CD4-positive, CD25-positive, alpha-beta regulatory T cell (primary cell): Measurements from ENCODE around the gene NQO2. TPM values are rescaled to one million over a fixed set of nuclear protein-coding genes. Genes with fewer than 3 reads are reported as not detected.
"Not testable (repeated sequence)": the region's sequence is repeated elsewhere in the genome, so short reads cannot be mapped to it uniquely, and the experiment has no call there.

ENCODE experiments used
- ATAC-seq, 2 donors: fragments of 150-1000 bp; cut with Tn5 transposase; one replicate each; pipeline ENCODE4 v1.10.0; 2021; ENCODE audit warnings: low read depth in 2 of 2, moderate number of reproducible peaks in 2 of 2, moderate library complexity in 1 of 2
- DNase-seq, 3 donors: peaks; one replicate each; pipeline versions ENCODE4 v3.0.0 to v3.0.0-alpha.2; 2012 to 2022; ENCODE audit warnings: mixed read lengths in 1 of 3
- H3K27ac ChIP-seq: one replicate; pipeline ENCODE4 v1.7.0; 2013; ENCODE audit warnings: mild to moderate bottlenecking, low read length; ENCODE audit not compliant: insufficient read depth, poor library complexity, severe bottlenecking
- H3K27me3 ChIP-seq: one replicate; pipeline ENCODE4 v1.7.0; 2013; ENCODE audit warnings: low read length; ENCODE audit not compliant: control insufficient read depth, insufficient read depth
- H3K36me3 ChIP-seq: one replicate; pipeline ENCODE4 v1.7.0; 2013; ENCODE audit warnings: mild to moderate bottlenecking, low read length, moderate library complexity; ENCODE audit not compliant: control insufficient read depth, insufficient read depth
- H3K4me1 ChIP-seq: 2 replicates; pipeline ENCODE4 v1.7.0; 2013; ENCODE audit warnings: mild to moderate bottlenecking, low read length; ENCODE audit not compliant: insufficient read depth, control insufficient read depth, poor library complexity, severe bottlenecking
- H3K4me3 ChIP-seq: one replicate; pipeline ENCODE4 v1.7.0; 2013; ENCODE audit warnings: low read depth, mild to moderate bottlenecking, low read length, moderate library complexity
- H3K9me3 ChIP-seq, 2 experiments: 1 replicate in 1 of 2; 2 replicates in 1 of 2; pipeline ENCODE4 v1.7.0; 2013; ENCODE audit warnings: low read length in 2 of 2, mild to moderate bottlenecking in 1 of 2, moderate library complexity in 1 of 2; ENCODE audit not compliant: control insufficient read depth in 2 of 2
- H3K27ac Mint-ChIP-seq, 3 donors: one replicate each; pipeline ENCODE4 v1.8.0; 2020 to 2022; ENCODE audit warnings: mild to moderate bottlenecking in 3 of 3, mixed read lengths in 3 of 3, moderate library complexity in 2 of 3
- H3K27me3 Mint-ChIP-seq: one replicate; pipeline ENCODE4 v1.8.0; 2022; ENCODE audit warnings: mild to moderate bottlenecking, mixed read lengths
- H3K36me3 Mint-ChIP-seq: one replicate; pipeline ENCODE4 v1.8.0; 2020; ENCODE audit warnings: mixed read lengths
- H3K4me1 Mint-ChIP-seq, 4 donors: one replicate each; pipeline ENCODE4 v1.8.0; 2020 to 2022; ENCODE audit warnings: mixed read lengths in 4 of 4, mild to moderate bottlenecking in 1 of 4
- H3K4me3 Mint-ChIP-seq, 4 donors: one replicate each; pipeline ENCODE4 v1.8.0; 2020 to 2022; ENCODE audit warnings: mild to moderate bottlenecking in 4 of 4, mixed read lengths in 4 of 4, moderate library complexity in 3 of 4
- H3K9me3 Mint-ChIP-seq, 7 donors: one replicate each; pipeline ENCODE4 v1.8.0; 2020 to 2022; ENCODE audit warnings: mixed read lengths in 7 of 7, mild to moderate bottlenecking in 3 of 7, moderate library complexity in 2 of 7
- polyA plus RNA-seq, 4 donors: library from polyadenylated mRNA; unstranded; fragments of 300-500 nt; fragmentation: Illumina TruSeq; gene quantifications; one replicate each; pipeline ENCODE4 v1.2.3, GENCODE V29; 2021
- total RNA-seq: library from RNA; stranded (reverse); gene quantifications from one replicate; pipeline ENCODE4 v1.2.3, GENCODE V29; 2022

NQO2 gene
- total and polyA plus RNA-seq, 5 donors from 2014 or later, result 27.4 to 109 (median 58.0) TPM

DNA sequence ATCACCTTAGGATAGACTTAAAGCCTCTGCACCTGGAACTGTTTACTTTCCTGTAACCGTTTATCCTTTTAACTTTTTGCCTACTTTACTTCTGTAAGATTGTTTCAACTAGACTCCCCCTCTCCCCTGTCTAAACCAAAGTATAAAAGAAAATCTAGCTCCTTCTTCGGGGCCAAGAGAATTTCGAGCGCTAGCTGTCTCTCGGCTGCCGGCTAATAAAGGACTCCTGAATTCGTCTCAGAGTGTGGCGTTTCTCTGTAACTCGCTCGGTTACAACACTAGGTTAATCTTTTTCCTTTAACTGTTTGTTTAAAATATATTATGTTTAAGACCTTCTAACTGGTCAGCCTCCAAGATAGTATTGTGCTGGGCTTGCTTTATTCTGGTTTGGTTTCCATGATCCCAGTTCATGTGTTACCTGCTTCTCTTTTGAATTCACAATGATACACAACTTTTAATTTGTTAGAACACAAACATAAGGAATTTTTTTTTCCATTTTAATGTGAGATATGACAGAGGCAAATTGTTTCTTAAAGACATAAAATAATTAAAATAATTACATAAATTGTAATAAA, 8.7 kb upstream of the NQO2 start:
- H3K36me3 Mint-ChIP-seq, result no peaks in the 10 kb centered on the region
- H3K27me3 ChIP-seq, result no peaks in the 10 kb centered on the region
- ATAC-seq, result no peak
- no peak for DNase-seq
- peaks cover 15% of the 10 kb centered on the region for H3K4me1 ChIP-seq
- peaks cover 3 to 36% (median 21%) of the 10 kb centered on the region in 4 donors for H3K4me1 Mint-ChIP-seq
- H3K9me3 ChIP-seq, result no peaks in the 10 kb centered on the region
- H3K9me3 Mint-ChIP-seq, result no peaks in the 10 kb centered on the region
- H3K36me3 ChIP-seq, result no peaks in the 10 kb centered on the region
- peak overlapping the region; percentile 92 to 99 (median 96) for H3K4me3 Mint-ChIP-seq
- peak overlapping the region; percentile 95 for H3K27ac ChIP-seq
- H3K4me3 ChIP-seq, result peak overlapping the region; percentile 99
- H3K27me3 Mint-ChIP-seq, result peaks cover 4% of the 10 kb centered on the region
- peak overlapping the region; percentile 99 to 100 (median 99) for H3K27ac Mint-ChIP-seq

DNA sequence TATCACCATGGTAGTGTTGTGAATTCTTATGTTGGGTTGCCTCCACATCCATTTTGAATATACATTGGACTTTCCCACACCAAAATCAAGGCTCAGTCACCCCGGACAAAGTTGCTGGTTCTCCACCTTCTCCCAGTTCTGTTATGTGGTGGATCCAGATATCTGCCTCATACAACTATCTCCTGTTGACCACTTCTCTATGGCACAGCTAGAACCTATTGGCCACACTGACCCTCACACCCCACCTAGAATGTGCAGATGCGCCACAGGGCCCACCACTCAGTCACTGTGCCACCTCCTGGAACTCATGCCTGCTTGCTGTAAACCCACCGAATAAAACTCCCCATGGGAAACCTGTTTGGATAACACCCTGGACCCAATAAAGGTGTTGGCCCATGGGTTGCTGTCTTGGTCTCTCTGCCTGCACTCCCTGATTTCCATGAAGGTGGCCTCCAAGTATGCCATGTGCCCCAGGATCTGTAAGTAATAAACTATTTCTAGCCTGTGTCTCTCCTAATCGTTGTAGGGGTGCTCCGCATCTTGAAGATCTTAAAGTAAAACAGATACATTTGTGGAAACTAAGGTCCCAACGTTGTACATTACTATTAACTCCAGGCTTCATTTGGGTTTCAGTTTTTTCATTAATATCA, 7.2 kb upstream of the NQO2 start:
- peaks cover 15% of the 10 kb centered on the region for H3K4me1 ChIP-seq
- no peaks in the 10 kb centered on the region for H3K36me3 Mint-ChIP-seq
- peaks cover 4% of the 10 kb centered on the region for H3K27me3 Mint-ChIP-seq
- no peak overlapping the region for H3K27ac Mint-ChIP-seq
- H3K9me3 ChIP-seq, result no peaks in the 10 kb centered on the region
- H3K4me3 ChIP-seq, result no peak overlapping the region
- no peaks in the 10 kb centered on the region for H3K9me3 Mint-ChIP-seq
- H3K4me3 Mint-ChIP-seq, result no peak overlapping the region
- H3K27me3 ChIP-seq, result no peaks in the 10 kb centered on the region
- ATAC-seq (no peak), DNase-seq (no peak)
- peaks cover 3 to 29% (median 19%) of the 10 kb centered on the region in 4 donors for H3K4me1 Mint-ChIP-seq
- H3K27ac ChIP-seq, result no peak overlapping the region
- no peaks in the 10 kb centered on the region for H3K36me3 ChIP-seq

DNA sequence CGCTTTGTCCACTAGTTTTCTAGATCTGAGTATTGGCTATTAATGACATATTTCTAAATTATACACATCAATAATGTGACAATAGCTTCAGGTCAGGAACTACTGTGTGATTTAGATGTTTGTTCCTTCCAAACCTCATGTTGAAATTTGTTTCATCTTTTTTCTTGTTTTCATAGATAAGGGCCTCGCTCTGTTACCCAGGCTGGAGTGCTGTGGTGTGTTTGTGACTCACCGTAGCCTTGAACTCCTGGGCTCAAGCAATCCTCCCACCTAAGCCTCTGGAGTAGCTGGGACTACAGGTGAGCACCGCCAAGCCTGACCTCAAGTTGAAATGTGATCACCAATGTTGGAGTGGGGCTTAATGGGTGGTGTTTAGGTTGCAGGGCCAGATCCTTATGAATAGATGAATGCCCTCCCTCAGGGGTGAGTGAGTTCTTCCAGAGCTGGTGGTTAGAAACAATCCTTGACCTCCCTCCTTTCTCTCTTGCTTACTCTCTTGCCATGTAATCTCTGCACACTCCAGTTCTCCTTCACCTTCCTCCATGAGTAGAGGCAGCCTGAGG, 5.9 kb upstream of the NQO2 start:
- H3K27ac Mint-ChIP-seq, result peak overlapping the region in 1 of 3 donors; percentile 33
- H3K4me3 Mint-ChIP-seq, result peak overlapping the region in 1 of 4 donors; percentile 14
- Histone ChIP-seq H3K36me3 (no peaks in the 10 kb centered on the region), H3K9me3 (no peaks in the 10 kb centered on the region), H3K4me1 (peaks cover 10% of the 10 kb centered on the region), H3K27me3 (no peaks in the 10 kb centered on the region), H3K27ac (no peak overlapping the region), H3K4me3 (no peak overlapping the region)
- no peaks in the 10 kb centered on the region for H3K9me3 Mint-ChIP-seq
- peaks cover 3 to 26% (median 21%) of the 10 kb centered on the region in 4 donors for H3K4me1 Mint-ChIP-seq
- no peak for ATAC-seq
- no peaks in the 10 kb centered on the region for H3K36me3 Mint-ChIP-seq
- no peak for DNase-seq
- peaks cover 4% of the 10 kb centered on the region for H3K27me3 Mint-ChIP-seq

DNA sequence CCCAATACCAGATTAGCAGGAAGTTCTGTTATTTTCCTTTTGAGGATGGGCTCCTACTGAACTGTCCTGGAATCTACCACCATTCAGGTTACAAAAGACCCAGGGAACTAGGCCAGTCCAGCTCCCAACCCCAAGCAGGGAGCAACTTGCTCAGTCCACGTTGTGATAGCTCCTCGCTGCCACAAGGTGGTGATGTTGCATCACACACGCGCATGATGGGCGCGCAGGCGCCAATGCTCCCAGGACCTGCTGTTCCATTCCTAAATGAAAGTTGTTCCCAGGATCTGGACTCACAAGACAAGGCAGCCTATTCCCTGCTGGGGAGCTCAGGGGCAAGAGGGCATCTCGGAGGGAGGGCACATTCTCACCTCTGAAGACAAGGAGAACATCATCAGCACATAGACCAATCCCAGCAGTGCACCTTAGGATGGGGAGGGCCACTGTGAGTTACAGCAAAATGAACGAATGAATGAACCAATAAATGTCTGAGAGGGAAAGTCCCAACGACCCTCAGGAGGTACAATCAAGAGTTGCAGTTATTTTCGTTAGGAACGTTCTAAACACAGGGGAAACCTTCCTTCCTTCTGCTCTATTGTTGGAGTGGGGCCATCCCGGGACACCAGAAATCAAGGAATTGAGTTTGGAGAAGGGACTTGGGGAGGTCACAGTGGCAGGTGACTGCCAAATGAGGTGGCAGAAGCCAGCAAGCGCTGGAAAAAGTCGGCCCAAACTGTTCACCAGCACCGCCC, 1.3 kb upstream of the NQO2 start:
- H3K27me3 Mint-ChIP-seq, H3K9me3 Mint-ChIP-seq, H3K27me3 ChIP-seq, H3K9me3 ChIP-seq, H3K36me3 ChIP-seq: not testable (repeated sequence)
- Mint-ChIP-seq H3K4me3 (peak overlapping the region; percentile 90 to 97 (median 92)), H3K27ac (peak overlapping the region; percentile 92 to 94 (median 94)), H3K36me3 (peaks cover 12% of the 10 kb centered on the region), H3K4me1 (peaks cover 10 to 42% (median 22%) of the 10 kb centered on the region in 4 donors)
- Histone ChIP-seq H3K4me1 (peaks cover 24% of the 10 kb centered on the region), H3K27ac (peak overlapping the region; percentile 86), H3K4me3 (peak overlapping the region; percentile 70)
- ATAC-seq, result peak; percentile 47 to 51
- peak; percentile 41 to 81 (median 64) for DNase-seq

DNA sequence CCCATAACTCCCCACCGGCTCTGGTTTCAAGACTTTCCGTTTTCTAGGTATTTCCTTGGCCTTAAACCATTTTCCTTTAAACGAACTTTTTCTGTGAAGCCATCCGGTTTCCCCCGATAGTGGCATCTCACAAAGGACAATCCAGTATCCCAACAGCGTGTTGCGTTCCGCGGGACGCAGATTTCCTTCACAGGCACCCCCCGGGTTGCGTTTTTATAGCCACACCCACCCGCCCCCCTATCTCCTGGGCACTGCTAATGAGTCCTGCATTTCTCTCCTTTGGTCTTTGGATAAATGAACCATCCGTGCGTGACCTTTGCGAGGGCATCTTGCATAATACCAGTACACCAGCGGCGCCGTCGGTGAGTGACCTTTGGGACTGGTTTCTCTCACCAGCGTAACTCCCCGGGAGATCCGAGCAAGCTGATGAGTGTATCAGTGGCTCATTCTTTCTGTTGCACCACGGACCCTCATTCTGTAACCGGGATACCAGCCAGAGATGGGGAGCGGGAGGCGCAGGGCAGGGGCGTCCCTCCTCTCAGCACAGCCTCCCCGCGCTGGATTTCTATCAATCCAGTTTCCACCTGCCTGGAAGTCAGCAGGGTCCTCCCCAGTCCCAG, 586 bp upstream of the NQO2 start:
- Mint-ChIP-seq H3K4me3 (peak overlapping the region; percentile 90 to 97 (median 92)), H3K4me1 (peaks cover 10 to 42% (median 22%) of the 10 kb centered on the region in 4 donors), H3K9me3 (no peaks in the 10 kb centered on the region), H3K27ac (peak overlapping the region in 2 of 3 donors; percentile 92 to 94), H3K36me3 (peaks cover 12% of the 10 kb centered on the region), H3K27me3 (no peaks in the 10 kb centered on the region)
- Histone ChIP-seq H3K9me3 (no peaks in the 10 kb centered on the region), H3K4me3 (peak overlapping the region; percentile 70), H3K4me1 (peaks cover 24% of the 10 kb centered on the region), H3K27me3 (no peaks in the 10 kb centered on the region), H3K36me3 (no peaks in the 10 kb centered on the region), H3K27ac (peak overlapping the region; percentile 86)
- peak in 1 of 2 donors; percentile 28 for ATAC-seq
- DNase-seq, result no peak

DNA sequence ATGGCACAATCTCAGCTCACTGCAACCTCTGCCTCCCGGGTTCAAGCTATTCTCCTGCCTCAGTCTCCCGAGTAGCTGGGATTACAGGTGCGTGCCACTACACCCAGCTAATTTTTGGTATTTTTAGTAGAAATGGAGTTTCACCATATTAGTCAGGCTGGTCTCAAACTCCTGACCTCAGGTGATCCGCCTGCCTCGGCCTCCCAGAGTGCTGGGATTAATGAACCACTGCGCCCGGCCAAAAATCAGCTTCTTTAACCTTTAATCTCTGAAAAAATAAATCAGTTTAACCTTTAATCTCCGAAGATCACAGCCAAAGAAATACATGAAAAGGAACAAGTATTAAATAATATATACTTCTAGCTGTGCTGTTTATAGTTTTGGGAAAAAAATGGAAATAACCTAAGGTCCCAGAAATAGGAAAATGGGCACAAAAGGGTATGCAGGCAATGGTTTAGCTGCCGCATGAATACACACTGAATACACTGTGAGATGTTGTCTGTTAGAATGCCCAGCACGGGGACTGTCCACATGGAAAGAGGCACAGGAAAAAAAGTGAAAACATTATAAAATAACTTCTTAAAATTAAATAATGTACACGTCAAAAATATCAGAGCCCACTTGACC, 1.6 kb downstream of the NQO2 start:
- ATAC-seq (no peak), DNase-seq (no peak)
- Mint-ChIP-seq H3K4me1 (peaks cover 10 to 42% (median 24%) of the 10 kb centered on the region in 4 donors), H3K9me3 (no peaks in the 10 kb centered on the region), H3K4me3 (peak overlapping the region; percentile 75 to 94 (median 89)), H3K27ac (peak overlapping the region in 1 of 3 donors; percentile 84), H3K36me3 (peaks cover 29% of the 10 kb centered on the region), H3K27me3 (no peaks in the 10 kb centered on the region)
- Histone ChIP-seq H3K27ac (no peak overlapping the region), H3K4me3 (no peak overlapping the region), H3K36me3 (peaks cover 8% of the 10 kb centered on the region), H3K4me1 (peaks cover 24% of the 10 kb centered on the region), H3K27me3 (no peaks in the 10 kb centered on the region), H3K9me3 (no peaks in the 10 kb centered on the region)

DNA sequence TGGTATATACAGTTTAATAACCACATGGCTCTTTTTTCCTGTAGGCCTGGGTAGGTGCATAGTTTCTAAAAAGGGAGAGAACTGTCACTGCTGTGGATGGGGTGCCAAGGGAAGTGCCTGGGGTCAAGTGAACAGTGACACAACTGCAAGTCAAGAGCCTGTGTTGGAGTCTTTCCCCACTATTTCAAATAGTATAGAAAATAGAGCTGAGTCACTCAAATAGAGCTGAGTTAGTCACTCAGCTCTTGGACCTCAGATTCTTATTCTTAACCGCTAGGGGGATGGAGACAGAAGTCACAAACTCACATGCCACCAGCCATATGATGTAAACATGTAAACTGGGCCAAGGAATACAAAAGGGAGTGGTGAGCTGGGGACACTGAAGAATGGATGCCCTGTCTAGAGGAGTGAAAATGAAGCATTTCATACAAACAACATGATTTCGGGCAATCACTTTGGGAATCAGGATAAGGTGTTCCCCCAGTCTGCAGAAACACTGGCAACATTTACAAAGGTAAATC, 2.1 kb downstream of the NQO2 start:
- DNase-seq (peak in 2 of 3 donors; percentile 59 to 79), ATAC-seq (no peak)
- no peaks in the 10 kb centered on the region for H3K9me3 Mint-ChIP-seq
- H3K27ac Mint-ChIP-seq, result peak overlapping the region in 2 of 3 donors; percentile 15 to 22
- Histone ChIP-seq H3K4me1 (peaks cover 24% of the 10 kb centered on the region), H3K9me3 (no peaks in the 10 kb centered on the region), H3K27me3 (no peaks in the 10 kb centered on the region), H3K4me3 (no peak overlapping the region), H3K27ac (no peak overlapping the region), H3K36me3 (peaks cover 8% of the 10 kb centered on the region)
- no peaks in the 10 kb centered on the region for H3K27me3 Mint-ChIP-seq
- H3K4me1 Mint-ChIP-seq, result peaks cover 10 to 42% (median 25%) of the 10 kb centered on the region in 4 donors
- H3K36me3 Mint-ChIP-seq, result peaks cover 35% of the 10 kb centered on the region
- peak overlapping the region; percentile 49 to 75 (median 58) for H3K4me3 Mint-ChIP-seq
